ENCODE results near the gene KNOP1.

- TF ChIP-seq CTCF (IDR thresholded peaks at IDR 0.05) (no peak), POLR2A (IDR thresholded peaks at IDR 0.05) (no peak)
These were observed 18.6 kb downstream of the KNOP1 start for GRCh38 chr16:19699472-19699871.

Measured in right lobe of liver (tissue), 4 donors.